WTC11 (cell line): ENCODE data around the gene RNF38. TPM values are rescaled to one million over a fixed set of nuclear protein-coding genes. Genes with fewer than 3 reads are reported as not detected.

ENCODE experiments used
- CREM ChIP-seq: sonication (generic); formaldehyde crosslinking; IDR thresholded peaks from 2 replicates; pipeline ENCODE4 v1.8.1; 2022; ENCODE audit warnings: mild to moderate bottlenecking, missing genetic modification reagents, moderate library complexity
- ETV6 ChIP-seq: sonication (generic); formaldehyde crosslinking; IDR thresholded peaks from 2 replicates; pipeline ENCODE4 v1.8.1; 2022; ENCODE audit warnings: mild to moderate bottlenecking, missing genetic modification reagents
- HMGA2 ChIP-seq: fragments of 250-450 bp; sonication (Bioruptor Pico); IDR thresholded peaks from 2 replicates; pipeline ENCODE4 v1.4.0; 2021; ENCODE audit warnings: mild to moderate bottlenecking, moderate library complexity
- IRF2 ChIP-seq: sonication (generic); formaldehyde crosslinking; IDR thresholded peaks from 2 replicates; pipeline ENCODE4 v1.8.0; 2022; ENCODE audit warnings: low read depth, missing genetic modification reagents, borderline replicate concordance
- JUN ChIP-seq: sonication (generic); formaldehyde crosslinking; IDR thresholded peaks from 2 replicates; pipeline ENCODE4 v1.8.0; 2023; ENCODE audit warnings: mild to moderate bottlenecking, missing genetic modification reagents
- NR1H2 ChIP-seq: sonication (generic); formaldehyde crosslinking; IDR thresholded peaks from 2 replicates; pipeline ENCODE4 v1.9.0; 2021; ENCODE audit warnings: mild to moderate bottlenecking, moderate library complexity, missing genetic modification reagents
- NR2C2 ChIP-seq: sonication (generic); formaldehyde crosslinking; IDR thresholded peaks from 2 replicates; pipeline ENCODE4 v1.8.0; 2022; ENCODE audit warnings: mild to moderate bottlenecking, missing genetic modification reagents
- NR3C1 ChIP-seq: sonication (generic); formaldehyde crosslinking; conservative IDR thresholded peaks from 2 replicates; pipeline ENCODE4 v1.8.1; 2023; ENCODE audit warnings: low read depth, mild to moderate bottlenecking, missing genetic modification reagents
- OVOL2 ChIP-seq: fragments of 250-450 bp; sonication (Bioruptor Pico); IDR thresholded peaks from 2 replicates; pipeline ENCODE4 v1.9.0; 2021; ENCODE audit warnings: mild to moderate bottlenecking, borderline replicate concordance
- RELA ChIP-seq: sonication (generic); formaldehyde crosslinking; IDR thresholded peaks from 2 replicates; pipeline ENCODE4 v1.8.1; 2022; ENCODE audit warnings: missing genetic modification reagents, mild to moderate bottlenecking, borderline replicate concordance
- RORB ChIP-seq: fragments of 250-450 bp; sonication (Bioruptor Pico); IDR thresholded peaks from 2 replicates; pipeline ENCODE4 v1.9.0; 2021; ENCODE audit warnings: mild to moderate bottlenecking
- SOX15 ChIP-seq: fragments of 250-450 bp; sonication (Bioruptor Pico); IDR thresholded peaks from 2 replicates; pipeline ENCODE4 v1.9.0; 2021; ENCODE audit warnings: mild to moderate bottlenecking
- SP1 ChIP-seq: sonication (generic); formaldehyde crosslinking; conservative IDR thresholded peaks from 2 replicates; pipeline ENCODE4 v1.8.1; 2022; ENCODE audit warnings: missing genetic modification reagents
- TP53 ChIP-seq: sonication (generic); formaldehyde crosslinking; IDR thresholded peaks from 2 replicates; pipeline ENCODE4 v1.8.1; 2023; ENCODE audit warnings: mild to moderate bottlenecking, missing genetic modification reagents
- ZBTB21 ChIP-seq: sonication (generic); formaldehyde crosslinking; IDR thresholded peaks from 2 replicates; pipeline ENCODE4 v1.8.1; 2023; ENCODE audit warnings: mild to moderate bottlenecking, missing genetic modification reagents, borderline replicate concordance
- ZNF232 ChIP-seq: sonication (generic); formaldehyde crosslinking; IDR thresholded peaks from 2 replicates; pipeline ENCODE4 v1.8.0; 2022; ENCODE audit warnings: mild to moderate bottlenecking, missing genetic modification reagents
- ZNF416 ChIP-seq: fragments of 250-450 bp; sonication (Bioruptor Pico); IDR thresholded peaks from 2 replicates; pipeline ENCODE4 v1.9.0; 2021; ENCODE audit warnings: mild to moderate bottlenecking, inconsistent platforms
- total RNA-seq: library from RNA; stranded (reverse); gene quantifications from 3 replicates; pipeline ENCODE4 v1.2.3, GENCODE V29; 2021
- TF ChIP-seq, protein P1 (sequence below): sonication (generic); formaldehyde crosslinking; IDR thresholded peaks from 2 replicates; pipeline ENCODE4 v1.8.0; 2023; ENCODE audit warnings: missing genetic modification reagents, mild to moderate bottlenecking, borderline replicate concordance
- TF ChIP-seq, protein P2 (sequence below): sonication (generic); formaldehyde crosslinking; IDR thresholded peaks from 2 replicates; pipeline ENCODE4 v1.8.0; 2022; ENCODE audit warnings: mild to moderate bottlenecking, missing genetic modification reagents
- TF ChIP-seq, protein P3 (sequence below): sonication (generic); formaldehyde crosslinking; IDR thresholded peaks from 2 replicates; pipeline ENCODE4 v1.8.1; 2023; ENCODE audit warnings: mild to moderate bottlenecking, missing genetic modification reagents
- TF ChIP-seq, protein P4 (sequence below): sonication (generic); formaldehyde crosslinking; IDR thresholded peaks from 2 replicates; pipeline ENCODE4 v1.8.0; 2022; ENCODE audit warnings: mild to moderate bottlenecking, missing genetic modification reagents
- TF ChIP-seq, protein P5 (sequence below): fragments of 250-450 bp; sonication (Bioruptor Pico); IDR thresholded peaks from 2 replicates; pipeline ENCODE4 v1.9.0; 2021; ENCODE audit warnings: mild to moderate bottlenecking
- TF ChIP-seq, protein P6 (sequence below): fragments of 250-450 bp; sonication (Bioruptor Pico); IDR thresholded peaks from 2 replicates; pipeline ENCODE4 v1.8.0; 2021; ENCODE audit warnings: mild to moderate bottlenecking
- TF ChIP-seq, protein P7 (sequence below): sonication (generic); formaldehyde crosslinking; IDR thresholded peaks from 2 replicates; pipeline ENCODE4 v1.8.1; 2023; ENCODE audit warnings: mild to moderate bottlenecking, missing genetic modification reagents, moderate library complexity
- TF ChIP-seq, protein P8 (sequence below): sonication (generic); formaldehyde crosslinking; IDR thresholded peaks from 2 replicates; pipeline ENCODE4 v1.8.1; 2023; ENCODE audit warnings: mild to moderate bottlenecking, moderate library complexity, missing genetic modification reagents

Gene RNF38
- total RNA-seq, 1 experiment from 2014 or later, result 56.4 TPM

DNA sequence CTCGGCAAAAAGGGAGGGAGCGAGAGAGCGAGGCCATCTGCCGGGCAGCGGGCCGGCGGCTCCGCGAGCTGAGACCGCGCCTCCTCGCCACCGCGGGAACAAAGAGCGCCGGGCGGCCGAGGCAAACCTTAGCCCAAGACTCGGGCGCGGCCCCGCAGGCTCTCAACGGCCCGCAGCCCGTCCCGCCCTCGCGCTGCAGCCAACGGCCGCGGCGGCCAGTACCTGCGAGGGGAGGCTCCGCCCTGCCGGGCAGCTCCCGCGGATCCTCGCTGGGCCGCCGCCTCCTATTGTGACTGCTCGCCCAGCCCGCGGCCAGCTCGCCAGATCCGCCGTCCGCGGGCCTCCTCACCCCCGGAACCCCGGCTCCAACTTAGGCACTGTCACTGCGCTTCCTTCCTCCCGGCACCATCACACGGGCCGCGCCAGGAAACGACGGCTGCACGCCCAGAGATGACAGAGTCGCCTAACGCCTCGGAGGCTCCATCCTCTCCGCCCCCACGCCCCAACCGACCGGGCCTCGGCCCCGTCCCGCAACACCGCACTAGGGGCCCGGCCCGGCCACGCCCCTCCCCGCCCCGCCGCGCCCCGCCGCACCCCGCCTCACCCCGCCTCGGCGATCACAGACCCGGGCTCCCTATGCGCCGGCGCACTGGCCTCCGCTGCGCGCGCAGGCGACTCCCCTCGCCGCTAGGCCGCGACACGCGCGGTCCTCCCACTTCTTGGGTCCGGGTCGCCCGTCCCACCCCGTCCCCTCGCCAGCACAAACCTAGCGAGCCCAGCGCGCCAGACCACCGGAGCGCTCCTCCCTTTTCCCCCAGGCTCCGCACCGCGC lies 479 bp upstream of the RNF38 start (continued):
- TF ChIP-seq, protein P1, sequence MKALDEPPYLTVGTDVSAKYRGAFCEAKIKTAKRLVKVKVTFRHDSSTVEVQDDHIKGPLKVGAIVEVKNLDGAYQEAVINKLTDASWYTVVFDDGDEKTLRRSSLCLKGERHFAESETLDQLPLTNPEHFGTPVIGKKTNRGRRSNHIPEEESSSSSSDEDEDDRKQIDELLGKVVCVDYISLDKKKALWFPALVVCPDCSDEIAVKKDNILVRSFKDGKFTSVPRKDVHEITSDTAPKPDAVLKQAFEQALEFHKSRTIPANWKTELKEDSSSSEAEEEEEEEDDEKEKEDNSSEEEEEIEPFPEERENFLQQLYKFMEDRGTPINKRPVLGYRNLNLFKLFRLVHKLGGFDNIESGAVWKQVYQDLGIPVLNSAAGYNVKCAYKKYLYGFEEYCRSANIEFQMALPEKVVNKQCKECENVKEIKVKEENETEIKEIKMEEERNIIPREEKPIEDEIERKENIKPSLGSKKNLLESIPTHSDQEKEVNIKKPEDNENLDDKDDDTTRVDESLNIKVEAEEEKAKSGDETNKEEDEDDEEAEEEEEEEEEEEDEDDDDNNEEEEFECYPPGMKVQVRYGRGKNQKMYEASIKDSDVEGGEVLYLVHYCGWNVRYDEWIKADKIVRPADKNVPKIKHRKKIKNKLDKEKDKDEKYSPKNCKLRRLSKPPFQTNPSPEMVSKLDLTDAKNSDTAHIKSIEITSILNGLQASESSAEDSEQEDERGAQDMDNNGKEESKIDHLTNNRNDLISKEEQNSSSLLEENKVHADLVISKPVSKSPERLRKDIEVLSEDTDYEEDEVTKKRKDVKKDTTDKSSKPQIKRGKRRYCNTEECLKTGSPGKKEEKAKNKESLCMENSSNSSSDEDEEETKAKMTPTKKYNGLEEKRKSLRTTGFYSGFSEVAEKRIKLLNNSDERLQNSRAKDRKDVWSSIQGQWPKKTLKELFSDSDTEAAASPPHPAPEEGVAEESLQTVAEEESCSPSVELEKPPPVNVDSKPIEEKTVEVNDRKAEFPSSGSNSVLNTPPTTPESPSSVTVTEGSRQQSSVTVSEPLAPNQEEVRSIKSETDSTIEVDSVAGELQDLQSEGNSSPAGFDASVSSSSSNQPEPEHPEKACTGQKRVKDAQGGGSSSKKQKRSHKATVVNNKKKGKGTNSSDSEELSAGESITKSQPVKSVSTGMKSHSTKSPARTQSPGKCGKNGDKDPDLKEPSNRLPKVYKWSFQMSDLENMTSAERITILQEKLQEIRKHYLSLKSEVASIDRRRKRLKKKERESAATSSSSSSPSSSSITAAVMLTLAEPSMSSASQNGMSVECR (CRISPR knock-in tag), result peak; percentile 29; the same call in 1 of the 2 replicates
- TF ChIP-seq NR2C2 (CRISPR knock-in tag), result no peak
- TF ChIP-seq, protein P2, sequence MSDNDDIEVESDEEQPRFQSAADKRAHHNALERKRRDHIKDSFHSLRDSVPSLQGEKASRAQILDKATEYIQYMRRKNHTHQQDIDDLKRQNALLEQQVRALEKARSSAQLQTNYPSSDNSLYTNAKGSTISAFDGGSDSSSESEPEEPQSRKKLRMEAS (CRISPR knock-in tag), result no peak; the same call in 1 of the 2 replicates
- no peak for TF ChIP-seq HMGA2 (CRISPR knock-in tag)
- TF ChIP-seq TP53, result no peak
- TF ChIP-seq, protein P3, sequence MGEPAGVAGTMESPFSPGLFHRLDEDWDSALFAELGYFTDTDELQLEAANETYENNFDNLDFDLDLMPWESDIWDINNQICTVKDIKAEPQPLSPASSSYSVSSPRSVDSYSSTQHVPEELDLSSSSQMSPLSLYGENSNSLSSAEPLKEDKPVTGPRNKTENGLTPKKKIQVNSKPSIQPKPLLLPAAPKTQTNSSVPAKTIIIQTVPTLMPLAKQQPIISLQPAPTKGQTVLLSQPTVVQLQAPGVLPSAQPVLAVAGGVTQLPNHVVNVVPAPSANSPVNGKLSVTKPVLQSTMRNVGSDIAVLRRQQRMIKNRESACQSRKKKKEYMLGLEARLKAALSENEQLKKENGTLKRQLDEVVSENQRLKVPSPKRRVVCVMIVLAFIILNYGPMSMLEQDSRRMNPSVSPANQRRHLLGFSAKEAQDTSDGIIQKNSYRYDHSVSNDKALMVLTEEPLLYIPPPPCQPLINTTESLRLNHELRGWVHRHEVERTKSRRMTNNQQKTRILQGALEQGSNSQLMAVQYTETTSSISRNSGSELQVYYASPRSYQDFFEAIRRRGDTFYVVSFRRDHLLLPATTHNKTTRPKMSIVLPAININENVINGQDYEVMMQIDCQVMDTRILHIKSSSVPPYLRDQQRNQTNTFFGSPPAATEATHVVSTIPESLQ (CRISPR knock-in tag), result no peak
- no peak for TF ChIP-seq ZNF232 (CRISPR knock-in tag)
- TF ChIP-seq NR1H2 (CRISPR knock-in tag), result no peak
- no peak for TF ChIP-seq JUN (CRISPR knock-in tag)
- TF ChIP-seq, protein P4, sequence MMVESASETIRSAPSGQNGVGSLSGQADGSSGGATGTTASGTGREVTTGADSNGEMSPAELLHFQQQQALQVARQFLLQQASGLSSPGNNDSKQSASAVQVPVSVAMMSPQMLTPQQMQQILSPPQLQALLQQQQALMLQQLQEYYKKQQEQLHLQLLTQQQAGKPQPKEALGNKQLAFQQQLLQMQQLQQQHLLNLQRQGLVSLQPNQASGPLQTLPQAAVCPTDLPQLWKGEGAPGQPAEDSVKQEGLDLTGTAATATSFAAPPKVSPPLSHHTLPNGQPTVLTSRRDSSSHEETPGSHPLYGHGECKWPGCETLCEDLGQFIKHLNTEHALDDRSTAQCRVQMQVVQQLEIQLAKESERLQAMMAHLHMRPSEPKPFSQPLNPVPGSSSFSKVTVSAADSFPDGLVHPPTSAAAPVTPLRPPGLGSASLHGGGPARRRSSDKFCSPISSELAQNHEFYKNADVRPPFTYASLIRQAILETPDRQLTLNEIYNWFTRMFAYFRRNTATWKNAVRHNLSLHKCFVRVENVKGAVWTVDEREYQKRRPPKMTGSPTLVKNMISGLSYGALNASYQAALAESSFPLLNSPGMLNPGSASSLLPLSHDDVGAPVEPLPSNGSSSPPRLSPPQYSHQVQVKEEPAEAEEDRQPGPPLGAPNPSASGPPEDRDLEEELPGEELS (CRISPR knock-in tag), result no peak
- TF ChIP-seq, protein P5, sequence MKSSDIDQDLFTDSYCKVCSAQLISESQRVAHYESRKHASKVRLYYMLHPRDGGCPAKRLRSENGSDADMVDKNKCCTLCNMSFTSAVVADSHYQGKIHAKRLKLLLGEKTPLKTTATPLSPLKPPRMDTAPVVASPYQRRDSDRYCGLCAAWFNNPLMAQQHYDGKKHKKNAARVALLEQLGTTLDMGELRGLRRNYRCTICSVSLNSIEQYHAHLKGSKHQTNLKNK, result no peak
- TF ChIP-seq CREM (CRISPR knock-in tag), result peak; percentile 78; the same call in 1 of the 2 replicates
- peak; percentile 17; the same call in 1 of the 2 replicates for TF ChIP-seq ZBTB21 (CRISPR knock-in tag)
- TF ChIP-seq ETV6 (CRISPR knock-in tag), result no peak
- TF ChIP-seq RELA (CRISPR knock-in tag), result peak; percentile 63; the same call in 1 of the 2 replicates
- no peak for TF ChIP-seq OVOL2 (CRISPR knock-in tag)
- TF ChIP-seq, protein P6, sequence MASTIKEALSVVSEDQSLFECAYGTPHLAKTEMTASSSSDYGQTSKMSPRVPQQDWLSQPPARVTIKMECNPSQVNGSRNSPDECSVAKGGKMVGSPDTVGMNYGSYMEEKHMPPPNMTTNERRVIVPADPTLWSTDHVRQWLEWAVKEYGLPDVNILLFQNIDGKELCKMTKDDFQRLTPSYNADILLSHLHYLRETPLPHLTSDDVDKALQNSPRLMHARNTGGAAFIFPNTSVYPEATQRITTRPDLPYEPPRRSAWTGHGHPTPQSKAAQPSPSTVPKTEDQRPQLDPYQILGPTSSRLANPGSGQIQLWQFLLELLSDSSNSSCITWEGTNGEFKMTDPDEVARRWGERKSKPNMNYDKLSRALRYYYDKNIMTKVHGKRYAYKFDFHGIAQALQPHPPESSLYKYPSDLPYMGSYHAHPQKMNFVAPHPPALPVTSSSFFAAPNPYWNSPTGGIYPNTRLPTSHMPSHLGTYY (CRISPR knock-in tag), result no peak
- TF ChIP-seq SOX15 (CRISPR knock-in tag), result no peak
- TF ChIP-seq RORB (CRISPR knock-in tag), result no peak
- TF ChIP-seq NR3C1 (CRISPR knock-in tag), result no peak
- TF ChIP-seq ZNF416 (CRISPR knock-in tag), result no peak
- TF ChIP-seq IRF2, result no peak
- TF ChIP-seq, protein P7, sequence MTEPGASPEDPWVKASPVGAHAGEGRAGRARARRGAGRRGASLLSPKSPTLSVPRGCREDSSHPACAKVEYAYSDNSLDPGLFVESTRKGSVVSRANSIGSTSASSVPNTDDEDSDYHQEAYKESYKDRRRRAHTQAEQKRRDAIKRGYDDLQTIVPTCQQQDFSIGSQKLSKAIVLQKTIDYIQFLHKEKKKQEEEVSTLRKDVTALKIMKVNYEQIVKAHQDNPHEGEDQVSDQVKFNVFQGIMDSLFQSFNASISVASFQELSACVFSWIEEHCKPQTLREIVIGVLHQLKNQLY (CRISPR knock-in tag), result peak; percentile 38; the same call in 1 of the 2 replicates
- TF ChIP-seq, protein P8, sequence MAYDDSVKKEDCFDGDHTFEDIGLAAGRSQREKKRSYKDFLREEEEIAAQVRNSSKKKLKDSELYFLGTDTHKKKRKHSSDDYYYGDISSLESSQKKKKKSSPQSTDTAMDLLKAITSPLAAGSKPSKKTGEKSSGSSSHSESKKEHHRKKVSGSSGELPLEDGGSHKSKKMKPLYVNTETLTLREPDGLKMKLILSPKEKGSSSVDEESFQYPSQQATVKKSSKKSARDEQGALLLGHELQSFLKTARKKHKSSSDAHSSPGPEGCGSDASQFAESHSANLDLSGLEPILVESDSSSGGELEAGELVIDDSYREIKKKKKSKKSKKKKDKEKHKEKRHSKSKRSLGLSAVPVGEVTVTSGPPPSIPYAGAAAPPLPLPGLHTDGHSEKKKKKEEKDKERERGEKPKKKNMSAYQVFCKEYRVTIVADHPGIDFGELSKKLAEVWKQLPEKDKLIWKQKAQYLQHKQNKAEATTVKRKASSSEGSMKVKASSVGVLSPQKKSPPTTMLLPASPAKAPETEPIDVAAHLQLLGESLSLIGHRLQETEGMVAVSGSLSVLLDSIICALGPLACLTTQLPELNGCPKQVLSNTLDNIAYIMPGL (CRISPR knock-in tag), result peak; percentile 78
- peak; percentile 45; the same call in 1 of the 2 replicates for TF ChIP-seq SP1 (CRISPR knock-in tag)
